Panc1 (cell line): ENCODE measurements around the gene TXNRD1. TPM values are rescaled to one million over a fixed set of nuclear protein-coding genes. Genes with fewer than 3 reads are reported as not detected.

Experiments
- ATAC-seq: fragments of 200-7000 bp; cut with Tn5 transposase; 2 replicates; pipeline ENCODE4 v1.9.1; 2020; ENCODE audit warnings: mild to moderate bottlenecking, moderate library complexity
- BruUV-seq: library from RNA; stranded (reverse); fragments of 400-500 nt; replicated peaks from 2 replicates; lab custom pipeline; 2021; lab: Mats Ljungman, UMichigan
- CTCF ChIA-PET: fragments of 300-600 bp; sonication (Branson Sonifier 250); formaldehyde crosslinking; loops from one replicate; lab custom pipeline; 2022; ENCODE audit warnings: antibody characterized with exemption; lab: Charles Lee
- POLR2A ChIA-PET: fragments of 300-600 bp; sonication (Branson Sonifier 250); formaldehyde crosslinking; loops from one replicate; lab custom pipeline; 2022; ENCODE audit warnings: antibody characterized with exemption; lab: Charles Lee
- DNase-seq: peaks from one replicate; pipeline ENCODE4 v3.0.0-alpha.2; 2010; ENCODE audit warnings: low read depth, low spot score
- H3K27ac ChIP-seq: 2 replicates; pipeline ENCODE4 v1.5.1; 2011; ENCODE audit warnings: mild to moderate bottlenecking, low read length, inconsistent platforms
- H3K27me3 ChIP-seq: fragments of 200-500 bp; sonication (Bioruptor generic); 2 replicates; pipeline ENCODE4 v1.6.0; 2014; ENCODE audit warnings: low read length, inconsistent platforms; ENCODE audit not compliant: control insufficient read depth, insufficient read depth
- H3K36me3 ChIP-seq: fragments of 200-500 bp; sonication (Bioruptor generic); 2 replicates; pipeline ENCODE4 v1.5.1; 2014; ENCODE audit warnings: inconsistent platforms, mild to moderate bottlenecking, low read length, moderate library complexity; ENCODE audit not compliant: control insufficient read depth, insufficient read depth
- H3K4me1 ChIP-seq: 2 replicates; pipeline ENCODE4 v1.5.1; 2011; ENCODE audit warnings: inconsistent platforms, mild to moderate bottlenecking, low read length, moderate library complexity; ENCODE audit not compliant: control insufficient read depth, insufficient read depth
- H3K4me3 ChIP-seq, 2 experiments: 2 replicates each; pipeline ENCODE4 v1.5.1; 2011 to 2012; ENCODE audit warnings: low read depth in 2 of 2, low read length in 2 of 2, mild to moderate bottlenecking in 2 of 2, inconsistent platforms in 1 of 2, moderate library complexity in 1 of 2
- H3K9me3 ChIP-seq: fragments of 200-500 bp; sonication (Bioruptor generic); 2 replicates; pipeline ENCODE4 v1.5.1; 2014; ENCODE audit warnings: low read depth, mild to moderate bottlenecking, inconsistent platforms, low read length, moderate library complexity; ENCODE audit not compliant: control insufficient read depth, insufficient read depth
- POLR2AphosphoS5 ChIP-seq: IDR thresholded peaks from 2 replicates; pipeline ENCODE4 v1.6.1; 2012; ENCODE audit warnings: mild to moderate bottlenecking, low read depth, low read length, moderate library complexity
- SIN3A ChIP-seq: IDR thresholded peaks from 2 replicates; pipeline ENCODE4 v1.6.1; 2012; ENCODE audit warnings: low read depth, mild to moderate bottlenecking, low read length, moderate library complexity, borderline replicate concordance; ENCODE audit not compliant: insufficient read depth
- TCF7L2 ChIP-seq: IDR thresholded peaks from 2 replicates; pipeline ENCODE4 v1.6.1; 2011; ENCODE audit warnings: mild to moderate bottlenecking, low read depth, low read length, inconsistent platforms
- in situ Hi-C: cut with HindIII; loops from 2 replicates; pipeline ENCODE4 v1.10.0; 2016; ENCODE audit warnings: low sequenced_read_pairs, low pct_unique_long_range_greater_than_20kb
- intact Hi-C: fragments of 100-400 bp; cut with micrococcal nuclease; formaldehyde crosslinking; loops from one replicate; pipeline ENCODE4 v1.10.0; 2022; ENCODE audit not compliant: unreplicated experiment
- total RNA-seq: library from RNA; stranded (reverse); gene quantifications from one replicate; pipeline ENCODE4 v1.2.1, GENCODE V29; 2021; ENCODE audit not compliant: unreplicated experiment
- TF ChIP-seq, protein P1 (sequence below): fragments of 450-650 bp; IDR thresholded peaks from 2 replicates; pipeline ENCODE4 v1.5.1; 2017; ENCODE audit warnings: mild to moderate bottlenecking
- TF ChIP-seq, protein P2 (sequence below), 2 experiments: IDR thresholded peaks; 2 replicates each; pipeline ENCODE4 v1.6.1; 2011 to 2012; ENCODE audit warnings: low read depth in 2 of 2, control low read depth in 1 of 2, low read length in 1 of 2, mild to moderate bottlenecking in 1 of 2, moderate library complexity in 1 of 2; ENCODE audit not compliant: insufficient read depth in 1 of 2

Gene TXNRD1
- total RNA-seq, 1 experiment from 2014 or later, result 348 TPM

DNA sequence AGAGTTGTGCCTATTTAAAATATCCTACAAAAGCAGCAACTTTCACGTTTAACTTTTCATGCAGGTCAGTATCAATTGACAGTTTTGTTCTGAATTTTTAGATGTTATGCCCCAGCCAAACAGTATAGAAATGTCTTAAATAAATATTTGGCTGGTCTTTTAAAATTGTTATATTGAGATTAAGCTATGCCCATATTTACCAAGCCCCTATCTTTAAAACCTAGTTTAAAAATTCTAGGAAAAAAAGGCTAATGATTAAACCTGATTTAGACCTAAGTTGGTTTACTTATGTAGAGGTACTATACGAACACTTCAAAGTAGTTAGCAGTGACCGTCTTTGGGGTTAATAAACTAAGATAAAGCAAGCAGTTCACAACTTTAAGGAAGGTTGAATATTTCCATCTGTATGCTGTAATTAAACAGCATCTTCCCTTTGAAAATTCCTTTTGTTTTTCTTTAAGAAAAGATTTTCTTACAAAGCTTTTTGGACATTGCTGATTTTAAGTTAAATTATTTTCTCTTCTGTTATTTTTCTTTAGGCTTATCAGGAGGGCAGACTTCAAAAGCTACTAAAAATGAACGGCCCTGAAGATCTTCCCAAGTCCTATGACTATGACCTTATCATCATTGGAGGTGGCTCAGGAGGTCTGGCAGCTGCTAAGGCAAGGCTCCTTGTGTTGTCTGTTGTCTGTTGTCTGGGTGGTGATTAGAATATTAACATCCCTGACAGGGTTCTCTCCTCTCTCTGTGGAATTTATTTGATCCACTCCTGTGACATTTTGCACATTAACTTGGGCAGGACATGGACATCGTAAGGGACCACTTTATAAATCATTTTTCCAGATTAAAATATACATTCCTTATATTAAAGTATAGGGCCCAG lies 95.4 kb downstream of the TXNRD1 start:
- Histone ChIP-seq H3K27me3 (no peaks in the 10 kb centered on the region), H3K9me3 (no peaks in the 10 kb centered on the region), H3K36me3 (peaks cover 40% of the 10 kb centered on the region), H3K4me1 (peaks cover 84% of the 10 kb centered on the region), H3K4me3 (no peak overlapping the region), H3K27ac (peak overlapping the region; percentile 80)
- ATAC-seq (no peak), DNase-seq (no peak)
- no TSS peak for BruUV-seq
- intact Hi-C loops (no loop called here), in situ Hi-C loops (no loop called here)
- CTCF ChIA-PET, result no interaction called here
- TF ChIP-seq, protein P1, sequence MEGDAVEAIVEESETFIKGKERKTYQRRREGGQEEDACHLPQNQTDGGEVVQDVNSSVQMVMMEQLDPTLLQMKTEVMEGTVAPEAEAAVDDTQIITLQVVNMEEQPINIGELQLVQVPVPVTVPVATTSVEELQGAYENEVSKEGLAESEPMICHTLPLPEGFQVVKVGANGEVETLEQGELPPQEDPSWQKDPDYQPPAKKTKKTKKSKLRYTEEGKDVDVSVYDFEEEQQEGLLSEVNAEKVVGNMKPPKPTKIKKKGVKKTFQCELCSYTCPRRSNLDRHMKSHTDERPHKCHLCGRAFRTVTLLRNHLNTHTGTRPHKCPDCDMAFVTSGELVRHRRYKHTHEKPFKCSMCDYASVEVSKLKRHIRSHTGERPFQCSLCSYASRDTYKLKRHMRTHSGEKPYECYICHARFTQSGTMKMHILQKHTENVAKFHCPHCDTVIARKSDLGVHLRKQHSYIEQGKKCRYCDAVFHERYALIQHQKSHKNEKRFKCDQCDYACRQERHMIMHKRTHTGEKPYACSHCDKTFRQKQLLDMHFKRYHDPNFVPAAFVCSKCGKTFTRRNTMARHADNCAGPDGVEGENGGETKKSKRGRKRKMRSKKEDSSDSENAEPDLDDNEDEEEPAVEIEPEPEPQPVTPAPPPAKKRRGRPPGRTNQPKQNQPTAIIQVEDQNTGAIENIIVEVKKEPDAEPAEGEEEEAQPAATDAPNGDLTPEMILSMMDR, result no peak
- TF ChIP-seq SIN3A, result no peak
- TF ChIP-seq, protein P2, sequence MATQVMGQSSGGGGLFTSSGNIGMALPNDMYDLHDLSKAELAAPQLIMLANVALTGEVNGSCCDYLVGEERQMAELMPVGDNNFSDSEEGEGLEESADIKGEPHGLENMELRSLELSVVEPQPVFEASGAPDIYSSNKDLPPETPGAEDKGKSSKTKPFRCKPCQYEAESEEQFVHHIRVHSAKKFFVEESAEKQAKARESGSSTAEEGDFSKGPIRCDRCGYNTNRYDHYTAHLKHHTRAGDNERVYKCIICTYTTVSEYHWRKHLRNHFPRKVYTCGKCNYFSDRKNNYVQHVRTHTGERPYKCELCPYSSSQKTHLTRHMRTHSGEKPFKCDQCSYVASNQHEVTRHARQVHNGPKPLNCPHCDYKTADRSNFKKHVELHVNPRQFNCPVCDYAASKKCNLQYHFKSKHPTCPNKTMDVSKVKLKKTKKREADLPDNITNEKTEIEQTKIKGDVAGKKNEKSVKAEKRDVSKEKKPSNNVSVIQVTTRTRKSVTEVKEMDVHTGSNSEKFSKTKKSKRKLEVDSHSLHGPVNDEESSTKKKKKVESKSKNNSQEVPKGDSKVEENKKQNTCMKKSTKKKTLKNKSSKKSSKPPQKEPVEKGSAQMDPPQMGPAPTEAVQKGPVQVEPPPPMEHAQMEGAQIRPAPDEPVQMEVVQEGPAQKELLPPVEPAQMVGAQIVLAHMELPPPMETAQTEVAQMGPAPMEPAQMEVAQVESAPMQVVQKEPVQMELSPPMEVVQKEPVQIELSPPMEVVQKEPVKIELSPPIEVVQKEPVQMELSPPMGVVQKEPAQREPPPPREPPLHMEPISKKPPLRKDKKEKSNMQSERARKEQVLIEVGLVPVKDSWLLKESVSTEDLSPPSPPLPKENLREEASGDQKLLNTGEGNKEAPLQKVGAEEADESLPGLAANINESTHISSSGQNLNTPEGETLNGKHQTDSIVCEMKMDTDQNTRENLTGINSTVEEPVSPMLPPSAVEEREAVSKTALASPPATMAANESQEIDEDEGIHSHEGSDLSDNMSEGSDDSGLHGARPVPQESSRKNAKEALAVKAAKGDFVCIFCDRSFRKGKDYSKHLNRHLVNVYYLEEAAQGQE (IDR thresholded peaks at IDR 0.05; ENCODE audit: insufficient read depth in 1 of 2, low read depth in 2 of 2, low read length in 1 of 2), result no peak
- 0 out of 2 replicates have a peak, but pooled peaks have one; percentile 16 for TF ChIP-seq POLR2AphosphoS5
- TF ChIP-seq TCF7L2, result no peak; the same call in 1 of the 2 replicates
- POLR2A ChIA-PET, result interaction anchor here (0.9 kb wide), 1 partner anchor 36 kb away, joined by 4 read pairs; no protein-coding TSS in a partner anchor

DNA sequence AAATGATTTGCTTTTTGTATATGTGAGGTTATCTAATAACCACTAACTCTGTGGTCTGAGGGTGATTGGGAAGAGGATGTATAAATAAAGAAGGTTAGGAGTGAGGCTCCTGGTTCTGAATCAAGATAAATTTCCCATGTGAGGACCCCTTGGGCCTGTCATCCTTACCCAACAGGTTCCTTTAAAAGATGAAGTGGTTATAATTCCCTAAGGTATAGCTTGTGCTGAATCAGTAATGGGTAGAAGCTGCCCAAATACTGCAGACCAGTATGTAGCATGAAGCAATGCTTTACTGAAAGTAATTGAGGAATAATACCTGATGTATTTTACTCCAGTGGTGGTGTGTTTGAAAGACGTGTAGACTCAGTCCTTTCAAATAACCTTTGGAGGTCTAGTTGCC lies 96.6 kb downstream of the TXNRD1 start:
- H3K9me3 ChIP-seq, result no peaks in the 10 kb centered on the region
- in situ Hi-C loops (no loop called here), intact Hi-C loops (no loop called here)
- ChIA-PET POLR2A (interaction anchor here (0.6 kb wide), 1 partner anchor 92 kb away, joined by 3 read pairs; no protein-coding TSS in a partner anchor), CTCF (no interaction called here)
- H3K4me1 ChIP-seq, result peaks cover 80% of the 10 kb centered on the region
- no peak overlapping the region for H3K4me3 ChIP-seq
- H3K27me3 ChIP-seq, result no peaks in the 10 kb centered on the region
- ATAC-seq (no peak), DNase-seq (no peak)
- H3K27ac ChIP-seq, result peak overlapping the region; percentile 70; the same call in 1 of the 2 replicates
- peak; percentile 54; the same call in 1 of the 2 replicates for TF ChIP-seq POLR2AphosphoS5
- TF ChIP-seq, protein P2 (IDR thresholded peaks at IDR 0.05; ENCODE audit: insufficient read depth in 1 of 2, low read depth in 2 of 2, low read length in 1 of 2), result no peak
- TF ChIP-seq TCF7L2, result no peak
- TF ChIP-seq SIN3A, result no peak
- TF ChIP-seq, protein P1, result no peak
- H3K36me3 ChIP-seq, result peaks cover 45% of the 10 kb centered on the region
- BruUV-seq, result no TSS peak
